GM10248 (cell line): ENCODE data around the gene DENND10.
"Not testable (repeated sequence)": the region's sequence is repeated elsewhere in the genome, so short reads cannot be mapped to it uniquely, and the experiment has no call there.

ENCODE experiments used
- CTCF ChIA-PET: fragments of 300-600 bp; sonication (Branson Sonifier 250); formaldehyde crosslinking; extraction: SDS; loops from one replicate; lab custom pipeline; 2021; ENCODE audit warnings: antibody characterized with exemption; lab: Yijun Ruan, JAX
- POLR2A ChIA-PET: fragments of 350-650 bp; sonication (Branson Sonifier 250); formaldehyde crosslinking; extraction: SDS; loops from one replicate; lab custom pipeline; 2020; ENCODE audit warnings: antibody characterized with exemption; lab: Yijun Ruan, JAX
- DNase-seq: peaks from one replicate; pipeline ENCODE4 v3.0.0; 2012; ENCODE audit errors: extremely low spot score
- TF ChIP-seq, protein P1 (sequence below): IDR thresholded peaks from 2 replicates; pipeline ENCODE4 v1.5.1; 2012; ENCODE audit warnings: mild to moderate bottlenecking, low read depth; ENCODE audit errors: extremely low read depth, missing control alignments, control extremely low read depth

The DENND10 gene

DNA sequence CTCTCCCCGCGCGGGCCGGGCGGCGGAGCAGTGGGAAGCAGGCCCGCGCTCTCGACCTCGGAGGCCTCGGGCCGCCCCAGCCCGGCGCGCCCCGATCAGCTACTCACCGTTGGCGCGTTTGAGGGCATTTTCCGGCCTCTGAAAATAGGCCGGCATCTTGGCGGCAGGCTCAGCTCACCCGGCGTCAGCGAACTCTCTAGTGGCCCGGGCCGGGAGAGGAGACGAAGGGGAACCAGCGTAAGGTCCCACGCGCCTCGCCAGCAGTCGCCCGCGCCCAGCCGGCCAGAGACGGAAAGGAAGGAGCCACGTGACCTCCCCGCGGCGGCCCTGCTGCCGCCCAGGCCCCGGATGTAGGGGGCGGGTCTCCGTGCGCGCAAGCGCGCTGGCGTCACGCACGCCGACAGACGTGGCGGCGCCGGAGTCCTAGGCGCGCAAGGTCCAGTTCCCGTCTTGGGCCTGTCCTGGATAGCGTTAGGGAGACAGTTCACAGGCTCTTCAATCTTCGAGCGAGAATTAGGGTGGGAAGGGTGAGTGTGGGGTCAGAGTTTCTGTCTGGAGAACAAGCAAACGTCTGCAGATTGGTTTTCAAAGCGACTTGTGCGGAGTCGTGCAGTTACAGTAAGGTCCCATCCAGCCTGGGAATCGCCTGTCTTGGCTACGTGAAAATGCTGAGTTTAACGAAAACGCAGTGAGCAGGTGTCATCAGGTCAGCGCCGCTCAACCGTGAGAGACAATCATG is 23.2 kb upstream of the DENND10 start, which contains the start of gene EIF3A:
Gene EIF3A, minus strand, starts transcription at position 297 of the 739 bp plus-strand sequence. Its CDS starts 141 bp downstream, at position 156.
- POLR2A ChIA-PET, result interaction anchor here (0.8 kb wide), 1 partner anchor 12 kb away, joined by 3 read pairs; no protein-coding TSS in a partner anchor
- peak; percentile 96 for DNase-seq
- TF ChIP-seq, protein P1, sequence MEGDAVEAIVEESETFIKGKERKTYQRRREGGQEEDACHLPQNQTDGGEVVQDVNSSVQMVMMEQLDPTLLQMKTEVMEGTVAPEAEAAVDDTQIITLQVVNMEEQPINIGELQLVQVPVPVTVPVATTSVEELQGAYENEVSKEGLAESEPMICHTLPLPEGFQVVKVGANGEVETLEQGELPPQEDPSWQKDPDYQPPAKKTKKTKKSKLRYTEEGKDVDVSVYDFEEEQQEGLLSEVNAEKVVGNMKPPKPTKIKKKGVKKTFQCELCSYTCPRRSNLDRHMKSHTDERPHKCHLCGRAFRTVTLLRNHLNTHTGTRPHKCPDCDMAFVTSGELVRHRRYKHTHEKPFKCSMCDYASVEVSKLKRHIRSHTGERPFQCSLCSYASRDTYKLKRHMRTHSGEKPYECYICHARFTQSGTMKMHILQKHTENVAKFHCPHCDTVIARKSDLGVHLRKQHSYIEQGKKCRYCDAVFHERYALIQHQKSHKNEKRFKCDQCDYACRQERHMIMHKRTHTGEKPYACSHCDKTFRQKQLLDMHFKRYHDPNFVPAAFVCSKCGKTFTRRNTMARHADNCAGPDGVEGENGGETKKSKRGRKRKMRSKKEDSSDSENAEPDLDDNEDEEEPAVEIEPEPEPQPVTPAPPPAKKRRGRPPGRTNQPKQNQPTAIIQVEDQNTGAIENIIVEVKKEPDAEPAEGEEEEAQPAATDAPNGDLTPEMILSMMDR, result no peak
- CTCF ChIA-PET, result no interaction called here

DNA sequence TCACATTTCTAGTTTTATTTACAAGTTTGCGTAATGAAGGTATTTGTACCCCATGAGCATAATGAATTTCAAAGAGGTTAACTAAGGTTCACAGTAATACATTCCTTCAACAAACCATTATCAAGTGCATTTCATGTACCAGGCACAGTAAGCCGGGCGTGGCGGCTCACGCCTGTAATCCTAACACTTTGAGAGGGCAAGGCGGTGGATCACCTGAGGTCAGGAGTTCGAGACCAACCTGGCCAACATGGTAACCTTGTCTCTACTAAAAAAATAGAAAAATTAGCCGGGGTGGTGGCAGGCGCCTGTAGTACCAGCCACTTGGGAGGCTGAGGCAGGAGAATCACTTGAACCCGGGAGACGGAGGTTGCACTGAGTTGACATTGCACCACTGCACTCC is 19.0 kb upstream of the DENND10 start:
- CTCF ChIA-PET, result interaction anchor here (1.0 to 1.3 kb wide), 3 partner anchors 9 to 114 kb away, joined by 3 read pairs; no protein-coding TSS in a partner anchor
- TF ChIP-seq, protein P1, result no peak
- POLR2A ChIA-PET, result interaction anchor here (0.6 kb wide), 1 partner anchor 434 kb away, joined by 4 read pairs; no protein-coding TSS in a partner anchor
- no peak for DNase-seq

DNA sequence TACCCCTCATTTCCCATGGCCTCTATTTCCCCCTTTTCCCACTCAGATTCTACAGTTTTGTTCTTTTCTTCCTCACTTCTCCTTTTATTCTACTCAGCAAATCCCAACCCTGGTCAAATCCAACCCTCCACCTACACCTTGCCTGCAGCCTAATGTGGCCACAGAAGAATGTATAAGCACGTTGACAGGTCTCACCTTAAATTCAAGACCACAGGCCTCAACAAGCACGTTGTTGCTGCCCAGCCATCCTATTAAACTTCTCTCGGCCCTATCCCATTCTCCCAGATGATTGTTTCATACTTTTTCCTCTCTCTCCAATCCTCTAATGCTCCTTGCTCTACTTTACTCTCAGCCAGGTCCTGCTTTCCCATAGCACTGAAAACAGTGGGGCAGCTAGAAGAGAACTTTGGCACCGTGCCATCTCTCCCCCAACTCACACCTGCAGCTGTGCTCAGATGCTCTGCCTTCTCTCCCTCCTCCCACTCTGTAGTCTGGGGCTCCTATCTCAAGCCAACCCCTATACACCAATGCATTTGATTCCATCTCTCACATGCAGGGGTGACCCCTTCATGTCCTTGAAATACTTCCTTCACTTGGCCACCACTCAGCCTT is 16.5 kb upstream of the DENND10 start:
- no peak for DNase-seq
- ChIA-PET POLR2A (no interaction called here), CTCF (no interaction called here)
- TF ChIP-seq, protein P1, result no peak

DNA sequence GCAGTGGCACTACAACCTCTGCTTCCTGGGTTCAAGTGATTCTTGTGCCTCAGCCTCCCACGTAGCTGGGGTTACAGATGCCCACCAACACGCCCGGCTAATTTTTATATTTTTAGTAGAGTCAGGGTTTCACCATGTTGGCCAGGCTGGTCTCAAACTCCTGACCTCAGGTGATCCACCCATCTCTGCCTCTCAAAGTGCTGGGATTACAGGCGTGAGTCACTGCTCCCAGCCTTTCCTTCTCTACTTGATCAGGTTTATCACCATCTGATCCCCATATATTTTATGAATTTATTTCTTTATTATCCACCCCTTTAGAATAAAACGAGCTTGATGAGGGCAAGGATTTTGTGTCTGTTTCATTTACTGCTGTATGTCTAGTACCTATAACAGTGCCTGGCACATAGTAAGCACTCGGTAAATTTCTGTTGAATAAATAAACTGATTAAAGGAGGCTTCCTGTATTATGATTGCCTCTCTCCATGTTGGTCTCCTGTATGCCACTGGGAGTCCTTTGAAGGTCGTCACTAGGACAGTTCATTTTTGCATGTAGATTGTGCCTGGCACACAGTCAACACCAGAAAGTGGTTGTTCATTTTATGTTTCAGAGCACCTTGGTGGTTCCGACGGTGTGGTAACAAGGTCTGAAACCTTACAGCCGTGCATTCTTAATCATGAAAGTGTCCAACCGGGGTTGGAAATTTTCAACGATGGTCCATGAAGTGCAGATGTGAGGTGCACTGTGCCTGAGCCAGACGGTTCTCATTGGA is 13.7 kb upstream of the DENND10 start:
- no peak for DNase-seq
- CTCF ChIA-PET, result interaction anchor here (1.0 to 1.6 kb wide), 2 partner anchors 13 to 20 kb away, joined by 3 read pairs; no protein-coding TSS in a partner anchor
- POLR2A ChIA-PET, result no interaction called here
- TF ChIP-seq, protein P1, result no peak

DNA sequence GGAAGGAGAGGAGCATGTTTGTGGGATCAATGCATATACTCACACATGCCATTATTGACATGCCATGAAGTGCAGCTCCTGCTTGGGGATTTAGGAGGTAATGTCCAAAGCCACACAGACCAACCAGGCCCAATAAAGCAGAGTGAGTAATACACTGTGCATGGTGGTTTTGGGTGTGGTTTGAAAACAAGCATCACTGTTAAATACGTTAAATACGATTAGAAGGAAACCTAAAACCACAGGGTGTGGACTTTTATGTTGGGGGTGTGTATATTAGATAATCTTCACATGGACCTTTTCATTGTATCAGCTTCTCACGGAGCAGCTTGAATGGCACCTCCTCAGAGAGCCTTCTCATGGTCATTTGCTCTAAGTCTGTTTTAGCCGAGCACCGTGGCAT is 12.9 kb upstream of the DENND10 start:
- CTCF ChIA-PET, result interaction anchor here (1.0 to 1.6 kb wide), 2 partner anchors 12 to 21 kb away, joined by 3 read pairs; no protein-coding TSS in a partner anchor
- POLR2A ChIA-PET, result no interaction called here
- TF ChIP-seq, protein P1, result no peak
- no peak for DNase-seq

DNA sequence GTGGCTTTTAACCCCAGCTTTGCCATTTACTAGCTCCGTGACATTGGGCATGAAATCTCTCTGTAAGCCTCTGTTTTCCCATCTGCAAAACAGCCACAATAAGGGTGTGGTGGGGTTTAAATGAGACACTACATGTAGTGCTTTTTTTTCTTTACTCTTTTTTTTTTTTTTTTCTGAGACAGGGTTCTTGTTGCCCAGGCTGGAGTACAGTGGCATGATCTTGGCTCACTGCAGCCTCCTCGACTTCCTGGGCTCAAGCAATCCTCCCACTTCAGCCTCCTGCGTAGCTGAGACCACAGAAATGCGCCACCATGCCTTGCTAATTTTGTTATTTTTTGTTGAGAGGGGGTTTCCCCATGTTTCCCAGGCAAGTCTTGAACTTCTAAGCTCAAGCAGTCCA is 8.3 kb upstream of the DENND10 start:
- no peak for DNase-seq
- ChIA-PET POLR2A (no interaction called here), CTCF (interaction anchor here (1.2 kb wide), 1 partner anchor 12 kb away, joined by 4 read pairs; no protein-coding TSS in a partner anchor)
- TF ChIP-seq, protein P1, result no peak

DNA sequence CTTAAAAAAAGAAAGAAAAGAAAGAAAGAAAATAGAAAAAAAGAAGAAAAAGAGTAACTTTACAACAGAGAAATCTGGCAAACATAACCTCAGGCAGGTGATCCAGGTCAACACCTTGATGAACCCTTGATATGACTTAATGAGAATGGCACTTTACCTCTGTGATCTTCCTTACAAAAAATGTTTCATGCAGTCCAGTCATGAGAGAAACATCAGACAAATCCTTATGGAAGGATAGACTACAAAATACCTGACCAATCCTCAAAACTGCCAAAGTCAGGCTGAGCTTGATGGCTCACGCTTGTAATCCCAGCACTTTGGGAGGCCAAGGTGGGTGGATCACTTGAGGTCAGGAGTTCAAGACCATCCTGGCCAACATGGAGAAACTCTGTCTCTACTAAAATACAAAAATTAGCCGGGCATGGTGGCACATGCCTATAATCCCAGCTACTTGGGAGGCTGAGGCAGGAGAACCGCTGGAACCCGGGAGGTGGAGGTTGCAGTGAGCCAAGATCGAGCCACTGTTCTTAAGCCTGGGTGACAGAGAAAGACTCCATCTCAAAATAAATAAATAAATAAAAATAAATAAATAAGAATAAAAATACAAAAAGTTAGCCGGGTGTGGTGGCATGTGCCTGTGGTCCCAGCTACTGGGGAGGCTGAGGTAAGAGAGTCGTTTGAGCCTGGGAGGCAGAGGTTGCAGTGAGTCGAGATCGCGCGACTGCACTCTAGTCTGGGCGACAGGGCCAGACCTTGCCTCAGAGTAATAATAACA is 7.1 kb upstream of the DENND10 start:
- CTCF ChIA-PET, result interaction anchor here (1.2 kb wide), 1 partner anchor 14 kb away, joined by 4 read pairs; no protein-coding TSS in a partner anchor
- DNase-seq, POLR2A ChIA-PET: not testable (repeated sequence)
